ENCODE results near the gene DENND1A. TPM values are rescaled to one million over a fixed set of nuclear protein-coding genes. Genes with fewer than 3 reads are reported as not detected.
A peak's percentile ranks its signal among the peaks of the same experiment; 100 is the strongest.

The DENND1A gene
- total RNA-seq, 4 donors from 2014 or later: 37.1 to 55.3 (median 50.0) TPM

- no peak overlapping the region for H3K27ac ChIP-seq
- H3K4me3 ChIP-seq: no peak overlapping the region
- H3K36me3 ChIP-seq: peaks cover 0 to 12% (median 0%) of the 10 kb centered on the region in 3 donors
- H3K27me3 ChIP-seq: no peaks in the 10 kb centered on the region
- H3K4me1 ChIP-seq: no peaks in the 10 kb centered on the region
- no peaks in the 10 kb centered on the region for H3K9me3 ChIP-seq
- TF ChIP-seq POLR2A (IDR thresholded peaks at IDR 0.05): no peak
- TF ChIP-seq, protein P1, sequence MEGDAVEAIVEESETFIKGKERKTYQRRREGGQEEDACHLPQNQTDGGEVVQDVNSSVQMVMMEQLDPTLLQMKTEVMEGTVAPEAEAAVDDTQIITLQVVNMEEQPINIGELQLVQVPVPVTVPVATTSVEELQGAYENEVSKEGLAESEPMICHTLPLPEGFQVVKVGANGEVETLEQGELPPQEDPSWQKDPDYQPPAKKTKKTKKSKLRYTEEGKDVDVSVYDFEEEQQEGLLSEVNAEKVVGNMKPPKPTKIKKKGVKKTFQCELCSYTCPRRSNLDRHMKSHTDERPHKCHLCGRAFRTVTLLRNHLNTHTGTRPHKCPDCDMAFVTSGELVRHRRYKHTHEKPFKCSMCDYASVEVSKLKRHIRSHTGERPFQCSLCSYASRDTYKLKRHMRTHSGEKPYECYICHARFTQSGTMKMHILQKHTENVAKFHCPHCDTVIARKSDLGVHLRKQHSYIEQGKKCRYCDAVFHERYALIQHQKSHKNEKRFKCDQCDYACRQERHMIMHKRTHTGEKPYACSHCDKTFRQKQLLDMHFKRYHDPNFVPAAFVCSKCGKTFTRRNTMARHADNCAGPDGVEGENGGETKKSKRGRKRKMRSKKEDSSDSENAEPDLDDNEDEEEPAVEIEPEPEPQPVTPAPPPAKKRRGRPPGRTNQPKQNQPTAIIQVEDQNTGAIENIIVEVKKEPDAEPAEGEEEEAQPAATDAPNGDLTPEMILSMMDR (IDR thresholded peaks at IDR 0.05): no peak
- DNase-seq: no peak
These were observed 522.6 kb downstream of the DENND1A start for GRCh38 chr9:123407217-123407851.

DNA sequence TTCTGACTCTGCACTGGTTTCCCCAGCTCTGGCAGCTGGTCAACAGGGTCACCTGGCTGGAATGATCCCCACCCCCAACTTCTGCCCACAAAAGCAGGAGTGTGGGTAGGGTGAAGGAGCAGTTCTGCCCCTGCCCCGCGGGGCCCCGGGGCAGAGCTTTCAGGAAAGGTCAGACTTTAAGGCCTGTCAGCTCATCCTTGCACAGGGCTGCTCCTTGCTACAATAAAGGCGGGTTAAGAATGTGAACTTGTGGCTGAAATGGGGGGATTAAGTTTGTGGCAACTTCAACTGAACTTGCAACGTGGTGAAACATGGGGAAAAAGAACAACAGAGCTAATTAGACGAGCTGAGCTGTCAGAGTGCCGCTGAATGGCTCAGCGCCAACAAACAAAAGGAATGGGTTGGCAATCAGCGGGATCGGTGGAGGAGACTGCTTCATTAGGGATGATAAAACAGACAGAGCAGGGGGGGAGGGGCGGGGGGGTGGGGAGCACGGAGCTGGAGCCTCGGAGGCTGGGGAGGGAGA, 523.2 kb downstream of the DENND1A start:
- Histone ChIP-seq H3K36me3 (peaks cover 0 to 6% (median 0%) of the 10 kb centered on the region in 3 donors), H3K27me3 (no peaks in the 10 kb centered on the region)
- no peak for DNase-seq

GRCh38 chr9:123406016-123406415, 523.9 kb downstream of the DENND1A start:
- Histone ChIP-seq H3K4me1 (no peaks in the 10 kb centered on the region), H3K27ac (no peak overlapping the region), H3K36me3 (no peaks in the 10 kb centered on the region), H3K4me3 (no peak overlapping the region), H3K9me3 (no peaks in the 10 kb centered on the region), H3K27me3 (no peaks in the 10 kb centered on the region)
- DNase-seq: no peak
- TF ChIP-seq POLR2A (IDR thresholded peaks at IDR 0.05): no peak
- TF ChIP-seq, protein P1 (IDR thresholded peaks at IDR 0.05): no peak

More for the DNA sequence above, 523.2 kb downstream of the DENND1A start:
- no peaks in the 10 kb centered on the region for H3K9me3 ChIP-seq
- H3K4me1 ChIP-seq: no peaks in the 10 kb centered on the region
- no peak overlapping the region for H3K27ac ChIP-seq
- TF ChIP-seq, protein P1 (IDR thresholded peaks at IDR 0.05): no peak
- no peak for TF ChIP-seq POLR2A (IDR thresholded peaks at IDR 0.05)
- H3K4me3 ChIP-seq: no peak overlapping the region

GRCh38 chr9:123402981-123403509, 526.9 kb downstream of the DENND1A start:
- Histone ChIP-seq H3K27me3 (no peaks in the 10 kb centered on the region), H3K9me3 (no peaks in the 10 kb centered on the region), H3K36me3 (no peaks in the 10 kb centered on the region), H3K27ac (no peak overlapping the region), H3K4me1 (no peaks in the 10 kb centered on the region), H3K4me3 (no peak overlapping the region)
- TF ChIP-seq, protein P1 (IDR thresholded peaks at IDR 0.05): no peak
- no peak for TF ChIP-seq POLR2A (IDR thresholded peaks at IDR 0.05)
- DNase-seq: no peak

DNA sequence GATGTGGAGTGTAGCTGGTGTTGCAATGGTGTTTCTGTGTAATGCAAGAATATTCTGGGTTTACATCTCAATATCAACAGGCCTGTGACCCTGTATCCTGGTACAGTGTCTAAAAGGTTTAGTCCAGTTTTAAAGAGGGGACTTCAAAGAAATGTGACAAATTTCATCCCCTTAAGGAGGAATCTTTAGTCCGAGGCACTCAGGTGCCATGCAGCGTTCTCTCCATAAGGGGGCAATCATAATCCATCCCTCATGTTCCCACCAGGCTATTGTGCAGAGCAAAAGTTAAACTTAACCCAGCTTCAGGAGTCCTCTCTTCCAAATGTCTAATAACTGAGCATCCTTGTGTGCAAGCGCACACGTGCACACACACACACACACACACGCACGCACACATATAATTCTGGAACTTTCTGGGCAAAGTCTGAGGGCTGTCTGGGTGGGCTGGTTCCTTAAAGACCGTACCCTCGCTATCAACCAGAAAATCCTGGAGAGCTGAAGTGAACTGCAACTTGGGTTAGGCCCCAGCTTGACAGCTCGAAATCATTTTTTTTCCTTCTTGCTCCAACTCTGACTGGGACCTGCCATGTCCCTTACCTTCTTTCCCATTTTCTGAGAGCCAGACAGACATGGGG, 527.9 kb downstream of the DENND1A start:
- H3K4me3 ChIP-seq: no peak overlapping the region
- TF ChIP-seq, protein P1 (IDR thresholded peaks at IDR 0.05): peak in 4 of 6 experiments; percentile 44 to 77 (median 72)
- TF ChIP-seq POLR2A (IDR thresholded peaks at IDR 0.05): no peak
- no peaks in the 10 kb centered on the region for H3K36me3 ChIP-seq
- no peaks in the 10 kb centered on the region for H3K4me1 ChIP-seq
- H3K27me3 ChIP-seq: no peaks in the 10 kb centered on the region
- no peak overlapping the region for H3K27ac ChIP-seq
- DNase-seq: no peak
- H3K9me3 ChIP-seq: no peaks in the 10 kb centered on the region
